HepG2 (cell line): ENCODE results near the gene TASOR. TPM values are rescaled to one million over a fixed set of nuclear protein-coding genes. Genes with fewer than 3 reads are reported as not detected.
A peak's percentile ranks its signal among the peaks of the same experiment; 100 is the strongest.

ENCODE experiments used
- AGO1 ChIP-seq: fragments of 200-400 bp; formaldehyde crosslinking; IDR thresholded peaks from 2 replicates; pipeline ENCODE4 v1.6.1; 2017; ENCODE audit warnings: mild to moderate bottlenecking, low read depth, low read length, moderate library complexity; ENCODE audit not compliant: poor library complexity, severe bottlenecking
- FOXC1 ChIP-seq: sonication (generic); formaldehyde crosslinking; IDR thresholded peaks from 2 replicates; pipeline ENCODE4 v1.8.0; 2022; ENCODE audit warnings: mild to moderate bottlenecking, missing genetic modification reagents, borderline replicate concordance
- HES4 ChIP-seq: sonication (generic); formaldehyde crosslinking; IDR thresholded peaks from 2 replicates; pipeline ENCODE4 v1.9.0; 2021; ENCODE audit warnings: mild to moderate bottlenecking, missing genetic modification reagents, borderline replicate concordance
- MED13 ChIP-seq: sonication (generic); formaldehyde crosslinking; IDR thresholded peaks from 2 replicates; pipeline ENCODE4 v1.5.0; 2020; ENCODE audit warnings: missing genetic modification reagents
- TARDBP ChIP-seq: sonication (generic); formaldehyde crosslinking; IDR thresholded peaks from 2 replicates; pipeline ENCODE4 v1.8.0; 2022; ENCODE audit warnings: mild to moderate bottlenecking, missing genetic modification reagents
- ZBTB8A ChIP-seq: sonication (generic); formaldehyde crosslinking; IDR thresholded peaks from 2 replicates; pipeline ENCODE4 v1.4.0; 2020; ENCODE audit warnings: mild to moderate bottlenecking, low read depth, missing genetic modification reagents, borderline replicate concordance
- ZNF136 ChIP-seq: sonication (generic); formaldehyde crosslinking; IDR thresholded peaks from 2 replicates; pipeline ENCODE4 v1.8.1; 2022; ENCODE audit warnings: low read depth, mild to moderate bottlenecking, moderate library complexity, missing genetic modification reagents
- ZNF234 ChIP-seq: sonication (generic); formaldehyde crosslinking; conservative IDR thresholded peaks from 2 replicates; pipeline ENCODE4 v1.5.1; 2020; ENCODE audit warnings: mild to moderate bottlenecking, missing genetic modification reagents
- ZNF432 ChIP-seq: sonication (generic); formaldehyde crosslinking; IDR thresholded peaks from 2 replicates; pipeline ENCODE4 v1.5.0; 2020; ENCODE audit warnings: missing genetic modification reagents, mild to moderate bottlenecking, borderline replicate concordance
- ZNF460 ChIP-seq: sonication (generic); formaldehyde crosslinking; IDR thresholded peaks from 2 replicates; pipeline ENCODE4 v1.5.1; 2020; ENCODE audit warnings: missing genetic modification reagents, mild to moderate bottlenecking, borderline replicate concordance
- ZNF570 ChIP-seq: sonication (generic); formaldehyde crosslinking; IDR thresholded peaks from 2 replicates; pipeline ENCODE4 v1.4.0; 2020; ENCODE audit warnings: mild to moderate bottlenecking, missing genetic modification reagents, borderline replicate concordance
- ZNF572 ChIP-seq: sonication (generic); formaldehyde crosslinking; IDR thresholded peaks from 2 replicates; pipeline ENCODE4 v1.5.1; 2020; ENCODE audit warnings: mild to moderate bottlenecking, missing genetic modification reagents
- ZNF619 ChIP-seq: sonication (generic); formaldehyde crosslinking; IDR thresholded peaks from 2 replicates; pipeline ENCODE4 v1.4.0; 2020; ENCODE audit warnings: mild to moderate bottlenecking, missing genetic modification reagents
- ZNF670 ChIP-seq: sonication (generic); formaldehyde crosslinking; IDR thresholded peaks from 2 replicates; pipeline ENCODE4 v1.8.0; 2022; ENCODE audit warnings: mild to moderate bottlenecking, missing genetic modification reagents, borderline replicate concordance
- polyA plus RNA-seq, 8 experiments: library from polyadenylated mRNA; depleted of rRNA in 3 of 8; stranded (reverse) in 7 of 8; unstranded in 1 of 8; fragments of >200 nt; fragmentation: Illumina TruSeq in 4 of 8; extraction: Trizol in 4 of 8; gene quantifications; 2 replicates each; pipeline versions ENCODE4 v1.2.1 to v1.2.3, GENCODE V29; 2011 to 2016; ENCODE audit warnings: low read depth in 4 of 8, missing spikeins in 1 of 8, mixed read lengths in 1 of 8; ENCODE audit not compliant: insufficient read depth in 1 of 8
- total RNA-seq, 5 experiments: library from RNA; depleted of rRNA; stranded (reverse); fragments of >200 nt; fragmentation: Illumina TruSeq; extraction: Trizol; gene quantifications; 2 replicates each; pipeline ENCODE4 v1.2.3, GENCODE V29; 2016; ENCODE audit warnings: low read depth in 1 of 5
- TF ChIP-seq, protein P1 (sequence below): sonication (generic); formaldehyde crosslinking; IDR thresholded peaks from 2 replicates; pipeline ENCODE4 v1.4.0; 2020; ENCODE audit warnings: mild to moderate bottlenecking, missing genetic modification reagents
- TF ChIP-seq, protein P2 (sequence below): sonication (generic); formaldehyde crosslinking; IDR thresholded peaks from 2 replicates; pipeline ENCODE4 v1.5.1; 2020; ENCODE audit warnings: missing genetic modification reagents, mild to moderate bottlenecking, borderline replicate concordance
- TF ChIP-seq, protein P3 (sequence below): sonication (generic); formaldehyde crosslinking; IDR thresholded peaks from 2 replicates; pipeline ENCODE4 v1.5.1; 2020; ENCODE audit warnings: mild to moderate bottlenecking, missing genetic modification reagents, moderate library complexity
- TF ChIP-seq, protein P4 (sequence below): sonication (generic); formaldehyde crosslinking; IDR thresholded peaks from 2 replicates; pipeline ENCODE4 v1.5.0; 2020; ENCODE audit warnings: mild to moderate bottlenecking, missing genetic modification reagents
- TF ChIP-seq, protein P5 (sequence below): sonication (generic); formaldehyde crosslinking; IDR thresholded peaks from 2 replicates; pipeline ENCODE4 v1.5.1; 2020; ENCODE audit warnings: missing genetic modification reagents, mild to moderate bottlenecking, borderline replicate concordance

Gene TASOR
- total and polyA plus RNA-seq, 2 of the 13 experiments (the other 11 are each of a cell fraction or from before 2014, with no cell fraction given) = 20.1 to 32.5 TPM

DNA sequence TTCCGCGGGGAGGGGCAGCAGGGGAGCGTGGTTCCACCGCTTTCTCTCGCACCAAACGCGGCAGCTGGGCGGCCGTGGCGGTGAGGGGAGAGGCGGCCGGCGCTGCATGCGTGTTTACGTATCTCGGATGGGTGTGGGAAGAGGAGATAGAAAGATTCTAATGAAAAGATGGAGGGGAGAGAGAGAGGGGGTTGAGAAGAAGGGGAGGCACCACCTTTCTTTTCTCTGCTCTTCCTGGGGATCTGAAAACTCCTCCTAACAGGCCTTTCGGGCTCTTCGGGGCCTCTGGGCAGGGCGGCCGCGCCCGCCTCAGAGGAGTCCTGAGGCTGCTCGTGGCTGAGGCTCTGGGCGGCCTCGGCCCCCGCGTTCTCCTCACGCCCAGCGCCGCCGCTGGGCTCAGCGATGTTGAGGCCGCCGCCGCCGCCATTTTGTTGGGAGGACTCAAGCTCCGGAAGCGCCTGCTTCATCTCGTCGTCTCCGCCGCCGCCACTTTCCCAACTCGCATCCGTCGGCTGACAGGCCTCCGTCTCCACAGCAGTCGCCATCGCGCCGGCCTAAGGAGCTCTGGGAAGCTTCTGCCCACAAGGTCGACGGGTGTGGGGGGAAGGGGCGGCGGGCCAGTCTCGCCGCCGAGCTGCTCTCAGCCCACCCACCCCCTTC is 473 bp downstream of the TASOR start (continued):
- TF ChIP-seq HES4 (CRISPR knock-in tag) (peak; percentile 74; the same call in 1 of the 2 replicates), ZBTB8A (no peak), ZNF432 (CRISPR knock-in tag) (0 out of 2 replicates have a peak, but pooled peaks have one; percentile 54), ZNF136 (CRISPR knock-in tag) (0 out of 2 replicates have a peak, but pooled peaks have one; percentile 23), AGO1 (no peak), ZNF460 (CRISPR knock-in tag) (no peak), MED13 (CRISPR knock-in tag) (no peak; the same call in 1 of the 2 replicates), ZNF572 (CRISPR knock-in tag) (peak; percentile 68; the same call in 1 of the 2 replicates), ZNF619 (CRISPR knock-in tag) (peak; percentile 20; the same call in 1 of the 2 replicates), ZNF670 (CRISPR knock-in tag) (0 out of 2 replicates have a peak, but pooled peaks have one; percentile 18), FOXC1 (CRISPR knock-in tag) (peak; percentile 44), ZNF570 (CRISPR knock-in tag) (no peak), ZNF234 (CRISPR knock-in tag) (no peak; the same call in 1 of the 2 replicates), TARDBP (CRISPR knock-in tag) (peak; percentile 61; the same call in 1 of the 2 replicates)
- TF ChIP-seq, protein P1, sequence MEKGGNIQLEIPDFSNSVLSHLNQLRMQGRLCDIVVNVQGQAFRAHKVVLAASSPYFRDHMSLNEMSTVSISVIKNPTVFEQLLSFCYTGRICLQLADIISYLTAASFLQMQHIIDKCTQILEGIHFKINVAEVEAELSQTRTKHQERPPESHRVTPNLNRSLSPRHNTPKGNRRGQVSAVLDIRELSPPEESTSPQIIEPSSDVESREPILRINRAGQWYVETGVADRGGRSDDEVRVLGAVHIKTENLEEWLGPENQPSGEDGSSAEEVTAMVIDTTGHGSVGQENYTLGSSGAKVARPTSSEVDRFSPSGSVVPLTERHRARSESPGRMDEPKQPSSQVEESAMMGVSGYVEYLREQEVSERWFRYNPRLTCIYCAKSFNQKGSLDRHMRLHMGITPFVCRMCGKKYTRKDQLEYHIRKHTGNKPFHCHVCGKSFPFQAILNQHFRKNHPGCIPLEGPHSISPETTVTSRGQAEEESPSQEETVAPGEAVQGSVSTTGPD (CRISPR knock-in tag) = no peak
- TF ChIP-seq, protein P2, sequence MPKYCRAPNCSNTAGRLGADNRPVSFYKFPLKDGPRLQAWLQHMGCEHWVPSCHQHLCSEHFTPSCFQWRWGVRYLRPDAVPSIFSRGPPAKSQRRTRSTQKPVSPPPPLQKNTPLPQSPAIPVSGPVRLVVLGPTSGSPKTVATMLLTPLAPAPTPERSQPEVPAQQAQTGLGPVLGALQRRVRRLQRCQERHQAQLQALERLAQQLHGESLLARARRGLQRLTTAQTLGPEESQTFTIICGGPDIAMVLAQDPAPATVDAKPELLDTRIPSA (CRISPR knock-in tag) = peak; percentile 61; the same call in 1 of the 2 replicates
- TF ChIP-seq, protein P3, sequence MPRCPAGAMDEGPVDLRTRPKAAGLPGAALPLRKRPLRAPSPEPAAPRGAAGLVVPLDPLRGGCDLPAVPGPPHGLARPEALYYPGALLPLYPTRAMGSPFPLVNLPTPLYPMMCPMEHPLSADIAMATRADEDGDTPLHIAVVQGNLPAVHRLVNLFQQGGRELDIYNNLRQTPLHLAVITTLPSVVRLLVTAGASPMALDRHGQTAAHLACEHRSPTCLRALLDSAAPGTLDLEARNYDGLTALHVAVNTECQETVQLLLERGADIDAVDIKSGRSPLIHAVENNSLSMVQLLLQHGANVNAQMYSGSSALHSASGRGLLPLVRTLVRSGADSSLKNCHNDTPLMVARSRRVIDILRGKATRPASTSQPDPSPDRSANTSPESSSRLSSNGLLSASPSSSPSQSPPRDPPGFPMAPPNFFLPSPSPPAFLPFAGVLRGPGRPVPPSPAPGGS = no peak; the same call in 1 of the 2 replicates
- TF ChIP-seq, protein P4, sequence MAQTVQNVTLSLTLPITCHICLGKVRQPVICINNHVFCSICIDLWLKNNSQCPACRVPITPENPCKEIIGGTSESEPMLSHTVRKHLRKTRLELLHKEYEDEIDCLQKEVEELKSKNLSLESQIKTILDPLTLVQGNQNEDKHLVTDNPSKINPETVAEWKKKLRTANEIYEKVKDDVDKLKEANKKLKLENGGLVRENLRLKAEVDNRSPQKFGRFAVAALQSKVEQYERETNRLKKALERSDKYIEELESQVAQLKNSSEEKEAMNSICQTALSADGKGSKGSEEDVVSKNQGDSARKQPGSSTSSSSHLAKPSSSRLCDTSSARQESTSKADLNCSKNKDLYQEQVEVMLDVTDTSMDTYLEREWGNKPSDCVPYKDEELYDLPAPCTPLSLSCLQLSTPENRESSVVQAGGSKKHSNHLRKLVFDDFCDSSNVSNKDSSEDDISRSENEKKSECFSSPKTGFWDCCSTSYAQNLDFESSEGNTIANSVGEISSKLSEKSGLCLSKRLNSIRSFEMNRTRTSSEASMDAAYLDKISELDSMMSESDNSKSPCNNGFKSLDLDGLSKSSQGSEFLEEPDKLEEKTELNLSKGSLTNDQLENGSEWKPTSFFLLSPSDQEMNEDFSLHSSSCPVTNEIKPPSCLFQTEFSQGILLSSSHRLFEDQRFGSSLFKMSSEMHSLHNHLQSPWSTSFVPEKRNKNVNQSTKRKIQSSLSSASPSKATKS (CRISPR knock-in tag) = no peak
- TF ChIP-seq, protein P5, sequence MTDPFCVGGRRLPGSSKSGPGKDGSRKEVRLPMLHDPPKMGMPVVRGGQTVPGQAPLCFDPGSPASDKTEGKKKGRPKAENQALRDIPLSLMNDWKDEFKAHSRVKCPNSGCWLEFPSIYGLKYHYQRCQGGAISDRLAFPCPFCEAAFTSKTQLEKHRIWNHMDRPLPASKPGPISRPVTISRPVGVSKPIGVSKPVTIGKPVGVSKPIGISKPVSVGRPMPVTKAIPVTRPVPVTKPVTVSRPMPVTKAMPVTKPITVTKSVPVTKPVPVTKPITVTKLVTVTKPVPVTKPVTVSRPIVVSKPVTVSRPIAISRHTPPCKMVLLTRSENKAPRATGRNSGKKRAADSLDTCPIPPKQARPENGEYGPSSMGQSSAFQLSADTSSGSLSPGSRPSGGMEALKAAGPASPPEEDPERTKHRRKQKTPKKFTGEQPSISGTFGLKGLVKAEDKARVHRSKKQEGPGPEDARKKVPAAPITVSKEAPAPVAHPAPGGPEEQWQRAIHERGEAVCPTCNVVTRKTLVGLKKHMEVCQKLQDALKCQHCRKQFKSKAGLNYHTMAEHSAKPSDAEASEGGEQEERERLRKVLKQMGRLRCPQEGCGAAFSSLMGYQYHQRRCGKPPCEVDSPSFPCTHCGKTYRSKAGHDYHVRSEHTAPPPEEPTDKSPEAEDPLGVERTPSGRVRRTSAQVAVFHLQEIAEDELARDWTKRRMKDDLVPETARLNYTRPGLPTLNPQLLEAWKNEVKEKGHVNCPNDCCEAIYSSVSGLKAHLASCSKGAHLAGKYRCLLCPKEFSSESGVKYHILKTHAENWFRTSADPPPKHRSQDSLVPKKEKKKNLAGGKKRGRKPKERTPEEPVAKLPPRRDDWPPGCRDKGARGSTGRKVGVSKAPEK (CRISPR knock-in tag) = 0 out of 2 replicates have a peak, but pooled peaks have one; percentile 44
